ENCODE data around the gene C4orf17.
"Not testable (repeated sequence)": the region's sequence is repeated elsewhere in the genome, so short reads cannot be mapped to it uniquely, and the experiment has no call there.

The C4orf17 gene

GRCh38 chr4:99486648-99487047 lies 24.2 kb upstream of the C4orf17 start:
- H3K27ac ChIP-seq (ENCODE audit: low read length); H3K9ac ChIP-seq (ENCODE audit: low read length in 2 of 2); H3K36me3 ChIP-seq (ENCODE audit: control insufficient read depth in 2 of 2, insufficient read depth in 2 of 2, low read length in 2 of 2); H3K4me3 ChIP-seq (ENCODE audit: low read length in 2 of 2); H3K4me1 ChIP-seq (ENCODE audit: control insufficient read depth, insufficient read depth, low read length); H3K27me3 ChIP-seq (ENCODE audit: control insufficient read depth in 1 of 2, insufficient read depth in 2 of 2, low read length in 2 of 2): not testable (repeated sequence)
- H3K9me3 ChIP-seq (ENCODE audit: control insufficient read depth in 2 of 2, low read length in 2 of 2) = peaks cover 3 to 14% of the 10 kb centered on the region in 2 donors

- Histone ChIP-seq H3K4me1 (ENCODE audit: control insufficient read depth, insufficient read depth, low read length) (no peaks in the 10 kb centered on the region), H3K4me3 (ENCODE audit: low read length in 2 of 2) (no peak overlapping the region), H3K9me3 (ENCODE audit: control insufficient read depth in 2 of 2, low read length in 2 of 2) (peaks cover 3 to 17% of the 10 kb centered on the region in 2 donors), H3K27ac (ENCODE audit: low read length) (no peak overlapping the region), H3K36me3 (ENCODE audit: control insufficient read depth in 2 of 2, insufficient read depth in 2 of 2, low read length in 2 of 2) (no peaks in the 10 kb centered on the region), H3K27me3 (ENCODE audit: control insufficient read depth in 1 of 2, insufficient read depth in 2 of 2, low read length in 2 of 2) (no peaks in the 10 kb centered on the region), H3K9ac (ENCODE audit: low read length in 2 of 2) (no peak overlapping the region)
Measured at GRCh38 chr4:99490286-99490685, 20.5 kb upstream of the C4orf17 start.

- Histone ChIP-seq H3K4me3 (ENCODE audit: low read length in 2 of 2) (no peak overlapping the region), H3K36me3 (ENCODE audit: control insufficient read depth in 2 of 2, insufficient read depth in 2 of 2, low read length in 2 of 2) (no peaks in the 10 kb centered on the region), H3K9me3 (ENCODE audit: control insufficient read depth in 2 of 2, low read length in 2 of 2) (peaks cover 2 to 3% of the 10 kb centered on the region in 2 donors), H3K27ac (ENCODE audit: low read length) (no peak overlapping the region), H3K27me3 (ENCODE audit: control insufficient read depth in 1 of 2, insufficient read depth in 2 of 2, low read length in 2 of 2) (no peaks in the 10 kb centered on the region), H3K4me1 (ENCODE audit: control insufficient read depth, insufficient read depth, low read length) (no peaks in the 10 kb centered on the region), H3K9ac (ENCODE audit: low read length in 2 of 2) (no peak overlapping the region)
Measured at GRCh38 chr4:99504804-99505502, 5.9 kb upstream of the C4orf17 start.

- Histone ChIP-seq H3K27ac (ENCODE audit: low read length) (no peak overlapping the region), H3K9me3 (ENCODE audit: control insufficient read depth in 2 of 2, low read length in 2 of 2) (peaks cover 2 to 3% of the 10 kb centered on the region in 2 donors), H3K27me3 (ENCODE audit: control insufficient read depth in 1 of 2, insufficient read depth in 2 of 2, low read length in 2 of 2) (no peaks in the 10 kb centered on the region), H3K4me3 (ENCODE audit: low read length in 2 of 2) (no peak overlapping the region), H3K4me1 (ENCODE audit: control insufficient read depth, insufficient read depth, low read length) (no peaks in the 10 kb centered on the region), H3K36me3 (ENCODE audit: control insufficient read depth in 2 of 2, insufficient read depth in 2 of 2, low read length in 2 of 2) (no peaks in the 10 kb centered on the region), H3K9ac (ENCODE audit: low read length in 2 of 2) (no peak overlapping the region)
Measured at GRCh38 chr4:99506781-99507180, 4.0 kb upstream of the C4orf17 start.

GRCh38 chr4:99507349-99507748 lies 3.5 kb upstream of the C4orf17 start:
- peaks cover 2 to 3% of the 10 kb centered on the region in 2 donors for H3K9me3 ChIP-seq (ENCODE audit: control insufficient read depth in 2 of 2, low read length in 2 of 2)
- no peak overlapping the region for H3K27ac ChIP-seq (ENCODE audit: low read length)
- H3K36me3 ChIP-seq (ENCODE audit: control insufficient read depth in 2 of 2, insufficient read depth in 2 of 2, low read length in 2 of 2) = no peaks in the 10 kb centered on the region
- H3K27me3 ChIP-seq (ENCODE audit: control insufficient read depth in 1 of 2, insufficient read depth in 2 of 2, low read length in 2 of 2) = no peaks in the 10 kb centered on the region
- H3K9ac ChIP-seq (ENCODE audit: low read length in 2 of 2) = no peak overlapping the region
- H3K4me1 ChIP-seq (ENCODE audit: control insufficient read depth, insufficient read depth, low read length) = no peaks in the 10 kb centered on the region
- H3K4me3 ChIP-seq (ENCODE audit: low read length in 2 of 2) = no peak overlapping the region

- Histone ChIP-seq H3K36me3 (ENCODE audit: control insufficient read depth in 2 of 2, insufficient read depth in 2 of 2, low read length in 2 of 2) (no peaks in the 10 kb centered on the region), H3K4me1 (ENCODE audit: control insufficient read depth, insufficient read depth, low read length) (no peaks in the 10 kb centered on the region), H3K4me3 (ENCODE audit: low read length in 2 of 2) (no peak overlapping the region), H3K27ac (ENCODE audit: low read length) (no peak overlapping the region), H3K9me3 (ENCODE audit: control insufficient read depth in 2 of 2, low read length in 2 of 2) (peaks cover 2 to 3% of the 10 kb centered on the region in 2 donors), H3K9ac (ENCODE audit: low read length in 2 of 2) (no peak overlapping the region), H3K27me3 (ENCODE audit: control insufficient read depth in 1 of 2, insufficient read depth in 2 of 2, low read length in 2 of 2) (no peaks in the 10 kb centered on the region)
Measured at GRCh38 chr4:99507762-99508161, 3.1 kb upstream of the C4orf17 start.

GRCh38 chr4:99518601-99519295 lies 7.9 kb downstream of the C4orf17 start:
- Histone ChIP-seq H3K27ac (ENCODE audit: low read length) (no peak overlapping the region), H3K36me3 (ENCODE audit: control insufficient read depth in 2 of 2, insufficient read depth in 2 of 2, low read length in 2 of 2) (no peaks in the 10 kb centered on the region), H3K27me3 (ENCODE audit: control insufficient read depth in 1 of 2, insufficient read depth in 2 of 2, low read length in 2 of 2) (no peaks in the 10 kb centered on the region)

GRCh38 chr4:99529228-99529627 lies 18.4 kb downstream of the C4orf17 start:
- Histone ChIP-seq H3K27me3 (ENCODE audit: control insufficient read depth in 1 of 2, insufficient read depth in 2 of 2, low read length in 2 of 2) (no peaks in the 10 kb centered on the region), H3K4me1 (ENCODE audit: control insufficient read depth, insufficient read depth, low read length) (no peaks in the 10 kb centered on the region), H3K36me3 (ENCODE audit: control insufficient read depth in 2 of 2, insufficient read depth in 2 of 2, low read length in 2 of 2) (no peaks in the 10 kb centered on the region), H3K9ac (ENCODE audit: low read length in 2 of 2) (no peak overlapping the region), H3K27ac (ENCODE audit: low read length) (no peak overlapping the region), H3K4me3 (ENCODE audit: low read length in 2 of 2) (no peak overlapping the region), H3K9me3 (ENCODE audit: control insufficient read depth in 2 of 2, low read length in 2 of 2) (peaks cover 2% of the 10 kb centered on the region in 2 donors)

More at GRCh38 chr4:99518601-99519295, 7.9 kb downstream of the C4orf17 start:
- no peak overlapping the region for H3K4me3 ChIP-seq (ENCODE audit: low read length in 2 of 2)
- no peaks in the 10 kb centered on the region for H3K9me3 ChIP-seq (ENCODE audit: control insufficient read depth in 2 of 2, low read length in 2 of 2)
- no peak overlapping the region for H3K9ac ChIP-seq (ENCODE audit: low read length in 2 of 2)
- no peaks in the 10 kb centered on the region for H3K4me1 ChIP-seq (ENCODE audit: control insufficient read depth, insufficient read depth, low read length)

GRCh38 chr4:99529956-99530355 lies 19.1 kb downstream of the C4orf17 start:
- Histone ChIP-seq H3K27me3 (ENCODE audit: control insufficient read depth in 1 of 2, insufficient read depth in 2 of 2, low read length in 2 of 2) (no peaks in the 10 kb centered on the region), H3K9ac (ENCODE audit: low read length in 2 of 2) (no peak overlapping the region), H3K9me3 (ENCODE audit: control insufficient read depth in 2 of 2, low read length in 2 of 2) (peaks cover 2% of the 10 kb centered on the region in 2 donors), H3K27ac (ENCODE audit: low read length) (no peak overlapping the region), H3K4me1 (ENCODE audit: control insufficient read depth, insufficient read depth, low read length) (no peaks in the 10 kb centered on the region), H3K36me3 (ENCODE audit: control insufficient read depth in 2 of 2, insufficient read depth in 2 of 2, low read length in 2 of 2) (no peaks in the 10 kb centered on the region), H3K4me3 (ENCODE audit: low read length in 2 of 2) (no peak overlapping the region)

- not testable (repeated sequence) for H3K4me3 ChIP-seq (ENCODE audit: low read length in 2 of 2); H3K27me3 ChIP-seq (ENCODE audit: control insufficient read depth in 1 of 2, insufficient read depth in 2 of 2, low read length in 2 of 2); H3K9ac ChIP-seq (ENCODE audit: low read length in 2 of 2); H3K4me1 ChIP-seq (ENCODE audit: control insufficient read depth, insufficient read depth, low read length); H3K9me3 ChIP-seq (ENCODE audit: control insufficient read depth in 2 of 2, low read length in 2 of 2); H3K27ac ChIP-seq (ENCODE audit: low read length); H3K36me3 ChIP-seq (ENCODE audit: control insufficient read depth in 2 of 2, insufficient read depth in 2 of 2, low read length in 2 of 2)
Measured at GRCh38 chr4:99534699-99535098, 23.9 kb downstream of the C4orf17 start.

- Histone ChIP-seq H3K9ac (ENCODE audit: low read length in 2 of 2) (no peak overlapping the region), H3K27ac (ENCODE audit: low read length) (no peak overlapping the region), H3K4me1 (ENCODE audit: control insufficient read depth, insufficient read depth, low read length) (no peaks in the 10 kb centered on the region), H3K36me3 (ENCODE audit: control insufficient read depth in 2 of 2, insufficient read depth in 2 of 2, low read length in 2 of 2) (no peaks in the 10 kb centered on the region), H3K9me3 (ENCODE audit: control insufficient read depth in 2 of 2, low read length in 2 of 2) (peaks cover 2% of the 10 kb centered on the region in 2 donors), H3K27me3 (ENCODE audit: control insufficient read depth in 1 of 2, insufficient read depth in 2 of 2, low read length in 2 of 2) (no peaks in the 10 kb centered on the region), H3K4me3 (ENCODE audit: low read length in 2 of 2) (no peak overlapping the region)
Measured at GRCh38 chr4:99536271-99536670, 25.4 kb downstream of the C4orf17 start.

All from stomach smooth muscle (tissue), 2 donors.